ENCODE measurements around the gene CYP1A2. TPM values are rescaled to one million over a fixed set of nuclear protein-coding genes. Genes with fewer than 3 reads are reported as not detected.

The CYP1A2 gene
- total RNA-seq, 4 donors from 2014 or later: not detected

GRCh38 chr15:74794248-74794969 lies 45.8 kb downstream of the CYP1A2 start:
- DNase-seq (ENCODE audit: low spot score in 2 of 2): no peak
- intact Hi-C loops (cut with DNase I; ENCODE audit: low total_unique reads): no loop called here
- no peak overlapping the region for H3K4me3 ChIP-seq (ENCODE audit: low read depth, poor library complexity, severe bottlenecking)
- WGBS, 2 donors: 74% methylated on average over 6 of the region's 9 CpGs
- TF ChIP-seq POLR2A (IDR thresholded peaks at IDR 0.05) (no peak), CTCF (IDR thresholded peaks at IDR 0.05) (no peak)

- intact Hi-C loops (cut with DNase I; ENCODE audit: low total_unique reads): no loop called here
- WGBS, 2 donors: 88 to 94% methylated on average over 9 of the region's 9 CpGs
- no peak overlapping the region for H3K4me3 ChIP-seq (ENCODE audit: low read depth, poor library complexity, severe bottlenecking)
- no peak for DNase-seq (ENCODE audit: low spot score in 2 of 2)
- TF ChIP-seq POLR2A (IDR thresholded peaks at IDR 0.05) (no peak), CTCF (IDR thresholded peaks at IDR 0.05) (no peak)
Observed at GRCh38 chr15:74794970-74795349, 46.3 kb downstream of the CYP1A2 start.

GRCh38 chr15:74795966-74796625 lies 47.5 kb downstream of the CYP1A2 start:
- intact Hi-C loops (cut with DNase I; ENCODE audit: low total_unique reads): no loop called here
- 90 to 92% methylated on average over 14 of the region's 14 CpGs for WGBS, 2 donors
- no peak for DNase-seq (ENCODE audit: low spot score in 2 of 2)
- no peak overlapping the region for H3K4me3 ChIP-seq (ENCODE audit: low read depth, poor library complexity, severe bottlenecking)
- TF ChIP-seq POLR2A (IDR thresholded peaks at IDR 0.05): no peak
- no peak for TF ChIP-seq CTCF (IDR thresholded peaks at IDR 0.05)

- no peak for DNase-seq (ENCODE audit: low spot score in 2 of 2)
- no peak for TF ChIP-seq POLR2A (IDR thresholded peaks at IDR 0.05)
- no peak for TF ChIP-seq CTCF (IDR thresholded peaks at IDR 0.05)
- 85 to 92% methylated on average over 19 to 22 of the region's 25 CpGs for WGBS, 2 donors
- intact Hi-C loops (cut with DNase I; ENCODE audit: low total_unique reads): no loop called here
- no peak overlapping the region for H3K4me3 ChIP-seq (ENCODE audit: low read depth, poor library complexity, severe bottlenecking)
Observed at GRCh38 chr15:74798388-74799254, 50.0 kb downstream of the CYP1A2 start.

- DNase-seq (ENCODE audit: low spot score in 2 of 2): no peak
- H3K4me3 ChIP-seq (ENCODE audit: low read depth, poor library complexity, severe bottlenecking): no peak overlapping the region
- TF ChIP-seq CTCF (IDR thresholded peaks at IDR 0.05): no peak
- no peak for TF ChIP-seq POLR2A (IDR thresholded peaks at IDR 0.05)
- WGBS, 2 donors: 58 to 69% methylated on average over 10 to 14 of the region's 16 CpGs
- intact Hi-C loops (cut with DNase I; ENCODE audit: low total_unique reads): no loop called here
Observed at GRCh38 chr15:74799255-74799855, 50.7 kb downstream of the CYP1A2 start.
